K562 (cell line): ENCODE results near the gene AMZ2. TPM values are rescaled to one million over a fixed set of nuclear protein-coding genes. Genes with fewer than 3 reads are reported as not detected.
A peak's percentile ranks its signal among the peaks of the same experiment; 100 is the strongest.

ENCODE experiments used
- BRCA1 ChIP-seq, 2 experiments: fragments of 450-650 bp in 1 of 2; sonication (generic) in 1 of 2; formaldehyde crosslinking in 1 of 2; IDR thresholded peaks; 2 replicates each; pipeline versions ENCODE4 v1.5.0 to v1.6.1; 2017 to 2020; ENCODE audit warnings: mild to moderate bottlenecking in 1 of 2, missing genetic modification reagents in 1 of 2
- CBFA2T2 ChIP-seq: fragments of 450-650 bp; conservative IDR thresholded peaks from 2 replicates; pipeline ENCODE4 v1.6.1; 2017; ENCODE audit warnings: mild to moderate bottlenecking
- CHAMP1 ChIP-seq: fragments of 450-650 bp; IDR thresholded peaks from 2 replicates; pipeline ENCODE4 v1.6.1; 2016; ENCODE audit warnings: mild to moderate bottlenecking
- CREBBP ChIP-seq: IDR thresholded peaks from one replicate; pipeline ENCODE4 v1.6.1; 2012; ENCODE audit warnings: low read depth, mild to moderate bottlenecking, control low read depth, inconsistent platforms, low read length
- CTCFL ChIP-seq: IDR thresholded peaks from 2 replicates; pipeline ENCODE4 v1.6.1; 2011; ENCODE audit warnings: borderline replicate concordance, low read depth, mild to moderate bottlenecking, moderate library complexity, low read length; ENCODE audit not compliant: insufficient read depth, poor library complexity, severe bottlenecking
- GABPA ChIP-seq: fragments of 200-800 bp; sonication (Bioruptor generic); conservative IDR thresholded peaks from 2 replicates; pipeline ENCODE4 v1.6.1; 2016; ENCODE audit warnings: low read depth, missing genetic modification characterization, missing compliant biosample characterization
- GABPB1 ChIP-seq: sonication (generic); formaldehyde crosslinking; IDR thresholded peaks from 2 replicates; pipeline ENCODE4 v1.8.0; 2022; ENCODE audit warnings: mild to moderate bottlenecking, missing genetic modification reagents
- MCM2 ChIP-seq: fragments of 450-650 bp; IDR thresholded peaks from 2 replicates; pipeline ENCODE4 v1.6.1; 2017; ENCODE audit warnings: low read depth, mild to moderate bottlenecking
- MCM7 ChIP-seq, 2 experiments: fragments of 450-650 bp; IDR thresholded peaks; 2 replicates each; pipeline ENCODE4 v1.6.1; 2016 to 2018
- RBM15 ChIP-seq: fragments of 200-400 bp; formaldehyde crosslinking; IDR thresholded peaks from 2 replicates; pipeline ENCODE4 v1.6.1; 2018; ENCODE audit warnings: mild to moderate bottlenecking, low read length, moderate library complexity; ENCODE audit not compliant: insufficient read depth
- RBM39 ChIP-seq: fragments of 200-400 bp; formaldehyde crosslinking; optimal IDR thresholded peaks from 2 replicates; pipeline ENCODE3; 2018; ENCODE audit warnings: low read depth, low read length
- SAP30 ChIP-seq: fragments of 200-600 bp; sonication (generic); IDR thresholded peaks from 2 replicates; pipeline ENCODE4 v1.6.1; 2012; ENCODE audit warnings: borderline replicate concordance, low read depth, mild to moderate bottlenecking, moderate library complexity, low read length, control low read depth, inconsistent platforms; ENCODE audit not compliant: insufficient read depth, poor library complexity, severe bottlenecking
- SMAD1 ChIP-seq: fragments of 150-350 bp; IDR thresholded peaks from 2 replicates; pipeline ENCODE4 v1.6.1; 2014; ENCODE audit warnings: low read length, low read depth; ENCODE audit not compliant: partially characterized antibody
- SMARCB1 ChIP-seq: IDR thresholded peaks from 2 replicates; pipeline ENCODE4 v1.6.1; 2011; ENCODE audit warnings: improper control_type of control experiment, low read depth; ENCODE audit not compliant: insufficient read length
- SP1 ChIP-seq: sonication (generic); formaldehyde crosslinking; IDR thresholded peaks from 2 replicates; pipeline ENCODE4 v1.8.1; 2022; ENCODE audit warnings: mild to moderate bottlenecking, missing genetic modification reagents
- SREBF2 ChIP-seq: sonication (generic); formaldehyde crosslinking; IDR thresholded peaks from 2 replicates; pipeline ENCODE4 v1.4.0; 2020; ENCODE audit warnings: mild to moderate bottlenecking, missing genetic modification reagents
- TARDBP ChIP-seq: fragments of 450-650 bp; IDR thresholded peaks from 2 replicates; pipeline ENCODE4 v1.6.1; 2016
- TRIM28 ChIP-seq: fragments of 450-650 bp; IDR thresholded peaks from 2 replicates; pipeline ENCODE4 v1.6.1; 2017
- ZNF140 ChIP-seq: fragments of 250-450 bp; sonication (Bioruptor Pico); IDR thresholded peaks from 2 replicates; pipeline ENCODE4 v1.8.0; 2021; ENCODE audit warnings: moderate library complexity, mild to moderate bottlenecking, inconsistent platforms
- ZNF584 ChIP-seq: fragments of 200-800 bp; sonication (Bioruptor generic); IDR thresholded peaks from 2 replicates; pipeline ENCODE4 v1.6.1; 2016; ENCODE audit warnings: low read depth, mild to moderate bottlenecking, missing genetic modification characterization, missing compliant biosample characterization
- ZNF79 ChIP-seq: fragments of 250-450 bp; sonication (Bioruptor Pico); IDR thresholded peaks from 2 replicates; pipeline ENCODE4 v1.4.0; 2020; ENCODE audit warnings: low read depth, mild to moderate bottlenecking, moderate library complexity
- ZSCAN32 ChIP-seq: fragments of 450-650 bp; formaldehyde crosslinking; IDR thresholded peaks from 2 replicates; pipeline ENCODE4 v1.4.0; 2020; ENCODE audit warnings: mild to moderate bottlenecking, moderate library complexity
- polyA plus RNA-seq, 8 experiments: library from polyadenylated mRNA; depleted of rRNA in 4 of 8; stranded (reverse) in 5 of 8; unstranded in 3 of 8; fragments of >200 nt; fragmentation: Nextera tagmentation in 2 of 8; fragmentation: Illumina TruSeq in 1 of 8; extraction: Ambion mirVana in 2 of 8; extraction: Trizol in 1 of 8; gene quantifications; 2 replicates each; pipeline versions ENCODE4 v1.2.1 to v1.2.3, GENCODE V29; 2011 to 2014; ENCODE audit warnings: inconsistent platforms in 1 of 8, missing spikeins in 1 of 8
- total RNA-seq, 7 experiments: library from RNA; depleted of rRNA in 6 of 7; stranded (reverse); fragments of >200 nt in 6 of 7; fragmentation: Illumina TruSeq in 2 of 7; extraction: Trizol in 2 of 7; gene quantifications; 2 replicates each; pipeline versions ENCODE4 v1.2.1 to v1.2.3, GENCODE V29; 2011 to 2021; ENCODE audit warnings: low replicate concordance in 1 of 7
- TF ChIP-seq, protein P1 (sequence below): sonication (generic); IDR thresholded peaks from 2 replicates; pipeline ENCODE4 v1.6.1; 2016
- TF ChIP-seq, protein P2 (sequence below): fragments of 250-450 bp; sonication (Bioruptor Pico); IDR thresholded peaks from 2 replicates; pipeline ENCODE4 v1.5.0; 2021

Gene AMZ2
- total and polyA plus RNA-seq, 9 of the 15 experiments (the other 6 are each of a cell fraction or from before 2014, with no cell fraction given): 22.6 to 92.2 (median 52.6) TPM

- TF ChIP-seq CTCFL (peak; percentile 83), MCM2 (no peak), CHAMP1 (no peak), TARDBP (0 out of 2 replicates have a peak, but pooled peaks have one; percentile 27), GABPA (tag) (peak; percentile 69), SMAD1 (no peak), SP1 (CRISPR knock-in tag) (no peak), CBFA2T2 (peak; percentile 52; the same call in 1 of the 2 replicates), RBM39 (no peak), ZSCAN32 (CRISPR knock-in tag) (no peak), ZNF584 (no peak), GABPB1 (CRISPR knock-in tag) (0 out of 2 replicates have a peak, but pooled peaks have one; percentile 24), CREBBP (no peak), SAP30 (no peak), TRIM28 (no peak), BRCA1 (IDR thresholded peaks at IDR 0.05) (no peak), BRCA1 (CRISPR knock-in tag; IDR thresholded peaks at IDR 0.05) (no peak), MCM7 (IDR thresholded peaks at IDR 0.05) (no peak), SREBF2 (CRISPR knock-in tag) (no peak), ZNF140 (CRISPR knock-in tag) (no peak), SMARCB1 (no peak), ZNF79 (CRISPR knock-in tag) (no peak), RBM15 (no peak)
- TF ChIP-seq, protein P1, sequence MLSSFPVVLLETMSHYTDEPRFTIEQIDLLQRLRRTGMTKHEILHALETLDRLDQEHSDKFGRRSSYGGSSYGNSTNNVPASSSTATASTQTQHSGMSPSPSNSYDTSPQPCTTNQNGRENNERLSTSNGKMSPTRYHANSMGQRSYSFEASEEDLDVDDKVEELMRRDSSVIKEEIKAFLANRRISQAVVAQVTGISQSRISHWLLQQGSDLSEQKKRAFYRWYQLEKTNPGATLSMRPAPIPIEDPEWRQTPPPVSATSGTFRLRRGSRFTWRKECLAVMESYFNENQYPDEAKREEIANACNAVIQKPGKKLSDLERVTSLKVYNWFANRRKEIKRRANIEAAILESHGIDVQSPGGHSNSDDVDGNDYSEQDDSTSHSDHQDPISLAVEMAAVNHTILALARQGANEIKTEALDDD: no peak
- TF ChIP-seq, protein P2, sequence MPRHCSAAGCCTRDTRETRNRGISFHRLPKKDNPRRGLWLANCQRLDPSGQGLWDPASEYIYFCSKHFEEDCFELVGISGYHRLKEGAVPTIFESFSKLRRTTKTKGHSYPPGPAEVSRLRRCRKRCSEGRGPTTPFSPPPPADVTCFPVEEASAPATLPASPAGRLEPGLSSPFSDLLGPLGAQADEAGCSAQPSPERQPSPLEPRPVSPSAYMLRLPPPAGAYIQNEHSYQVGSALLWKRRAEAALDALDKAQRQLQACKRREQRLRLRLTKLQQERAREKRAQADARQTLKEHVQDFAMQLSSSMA (CRISPR knock-in tag): no peak; the same call in 1 of the 2 replicates
These were observed 42.5 kb upstream of the AMZ2 start (continued) for GRCh38 chr17:68205251-68205807.
